Measurements from ENCODE around the gene TNS1.
"Not testable (repeated sequence)": the region's sequence is repeated elsewhere in the genome, so short reads cannot be mapped to it uniquely, and the experiment has no call there.

The TNS1 gene

GRCh38 chr2:218029366-218030360 lies 26.9 kb upstream of the TNS1 start:
- no peak for DNase-seq (ENCODE audit: low spot score)

- DNase-seq (ENCODE audit: low spot score), result no peak
Observed at GRCh38 chr2:218028562-218029348, 26.0 kb upstream of the TNS1 start.

GRCh38 chr2:218028189-218028495 lies 25.3 kb upstream of the TNS1 start:
- no peak for DNase-seq (ENCODE audit: low spot score)

GRCh38 chr2:218027426-218028188 lies 24.8 kb upstream of the TNS1 start:
- no peak for DNase-seq (ENCODE audit: low spot score)

- no peak for DNase-seq (ENCODE audit: low spot score)
Observed at GRCh38 chr2:218026676-218027425, 24.1 kb upstream of the TNS1 start.

- DNase-seq (ENCODE audit: low spot score), result no peak
Observed at GRCh38 chr2:218026244-218026643, 23.4 kb upstream of the TNS1 start.

- DNase-seq (ENCODE audit: low spot score), result no peak
Observed at GRCh38 chr2:218024871-218025270, 22.1 kb upstream of the TNS1 start.

GRCh38 chr2:218024336-218024735 lies 21.5 kb upstream of the TNS1 start:
- DNase-seq (ENCODE audit: low spot score), result no peak

GRCh38 chr2:218023636-218024035 lies 20.8 kb upstream of the TNS1 start:
- DNase-seq (ENCODE audit: low spot score), result no peak

- DNase-seq (ENCODE audit: low spot score), result no peak
Observed at GRCh38 chr2:218022851-218023530, 20.2 kb upstream of the TNS1 start.

- DNase-seq (ENCODE audit: low spot score), result no peak
Observed at GRCh38 chr2:218022131-218022850, 19.5 kb upstream of the TNS1 start.

- DNase-seq (ENCODE audit: low spot score), result no peak
Observed at GRCh38 chr2:218021536-218022071, 18.8 kb upstream of the TNS1 start.

GRCh38 chr2:218020966-218021535 lies 18.3 kb upstream of the TNS1 start:
- no peak for DNase-seq (ENCODE audit: low spot score)

- DNase-seq (ENCODE audit: low spot score), result no peak
Observed at GRCh38 chr2:218020281-218020680, 17.5 kb upstream of the TNS1 start.

GRCh38 chr2:218019411-218020060 lies 16.7 kb upstream of the TNS1 start:
- no peak for DNase-seq (ENCODE audit: low spot score)

GRCh38 chr2:218018842-218019125 lies 16.0 kb upstream of the TNS1 start:
- not testable (repeated sequence) for DNase-seq (ENCODE audit: low spot score)

GRCh38 chr2:218017211-218018053 lies 14.6 kb upstream of the TNS1 start:
- no peak for DNase-seq (ENCODE audit: low spot score)

GRCh38 chr2:218016810-218017209 lies 14.0 kb upstream of the TNS1 start:
- DNase-seq (ENCODE audit: low spot score), result no peak

Data from SK-N-DZ (cell line).